ENCODE data around the gene AKR1B15.

DNA sequence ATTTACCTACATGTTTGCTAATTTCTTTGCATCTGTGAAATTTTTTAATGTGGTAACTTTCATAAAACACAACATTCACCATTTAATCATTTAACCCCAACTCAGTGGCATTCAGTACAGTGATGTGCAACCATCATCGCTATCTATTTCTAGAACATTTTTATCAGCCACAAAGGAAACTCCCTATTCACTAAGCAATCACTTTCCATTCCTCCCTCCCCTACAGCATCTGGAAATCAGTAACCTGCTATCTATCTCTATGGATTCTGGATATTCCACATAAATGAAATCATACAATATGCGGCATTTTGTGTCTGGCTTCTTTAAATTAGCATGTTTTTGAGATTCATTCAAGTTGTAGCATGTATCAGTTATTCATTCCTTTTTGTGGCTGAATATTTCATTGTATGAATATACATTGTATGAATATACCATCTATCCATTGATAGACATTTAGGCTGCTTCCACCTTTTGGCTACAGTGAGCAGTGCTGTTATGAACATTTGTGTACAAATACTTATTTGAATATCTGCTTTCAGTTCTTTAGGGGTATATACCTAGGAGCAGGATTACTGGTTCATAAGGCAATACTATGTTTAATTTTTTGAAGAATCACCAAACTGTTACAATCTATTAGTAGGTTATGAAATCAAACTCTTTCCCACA lies 78.3 kb downstream of the AKR1B15 start:
- TF ChIP-seq POLR2AphosphoS5 (IDR thresholded peaks at IDR 0.05; ENCODE audit: borderline replicate concordance, low read depth, low read length) (no peak), EZH2 (IDR thresholded peaks at IDR 0.05) (no peak)

All from SK-N-MC (cell line).